ENCODE results near the gene HFM1.

GRCh38 chr1:91345395-91346005 lies 59.1 kb downstream of the HFM1 start:
- TF ChIP-seq CTCF (optimal IDR thresholded peaks at IDR 0.05 in 1 of 3, IDR thresholded peaks at IDR 0.05 in 1 of 3, conservative IDR thresholded peaks at IDR 0.05 in 1 of 3; ENCODE audit: extremely low read depth in 1 of 3, insufficient read depth in 2 of 3, low read length in 3 of 3): no peak
- TF ChIP-seq EZH2 (IDR thresholded peaks at IDR 0.05; ENCODE audit: low read length): no peak

All from keratinocyte (primary cell).